NOMO-1 (cell line): Measurements from ENCODE around the gene TADA2B.

ENCODE experiments used
- DNase-seq, 2 experiments: peaks; one replicate each; lab custom pipeline; 2025; ENCODE audit not compliant: unreplicated experiment in 2 of 2; lab: John Stamatoyannopoulos, UW

Gene TADA2B

DNA sequence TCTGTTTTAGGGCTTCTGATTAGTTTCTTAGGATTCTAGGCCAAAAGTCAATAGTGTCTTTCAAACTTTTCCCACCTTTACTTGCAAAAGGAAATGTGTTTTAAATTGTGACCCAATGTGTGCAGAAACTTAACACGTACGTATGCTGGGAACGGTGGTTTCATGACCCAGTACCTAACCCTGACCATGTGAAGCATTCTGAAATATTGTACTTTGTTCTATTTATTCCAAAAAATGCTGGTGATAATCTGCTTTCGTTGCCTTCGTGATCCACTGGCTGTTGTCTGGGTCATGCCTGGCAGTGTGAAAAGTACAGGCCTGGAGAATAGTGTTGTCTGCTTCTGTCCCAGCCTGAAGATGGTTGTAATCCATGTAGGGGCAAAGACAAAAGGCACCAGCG lies 26.7 kb upstream of the TADA2B start:
- DNase-seq, result no peak

DNA sequence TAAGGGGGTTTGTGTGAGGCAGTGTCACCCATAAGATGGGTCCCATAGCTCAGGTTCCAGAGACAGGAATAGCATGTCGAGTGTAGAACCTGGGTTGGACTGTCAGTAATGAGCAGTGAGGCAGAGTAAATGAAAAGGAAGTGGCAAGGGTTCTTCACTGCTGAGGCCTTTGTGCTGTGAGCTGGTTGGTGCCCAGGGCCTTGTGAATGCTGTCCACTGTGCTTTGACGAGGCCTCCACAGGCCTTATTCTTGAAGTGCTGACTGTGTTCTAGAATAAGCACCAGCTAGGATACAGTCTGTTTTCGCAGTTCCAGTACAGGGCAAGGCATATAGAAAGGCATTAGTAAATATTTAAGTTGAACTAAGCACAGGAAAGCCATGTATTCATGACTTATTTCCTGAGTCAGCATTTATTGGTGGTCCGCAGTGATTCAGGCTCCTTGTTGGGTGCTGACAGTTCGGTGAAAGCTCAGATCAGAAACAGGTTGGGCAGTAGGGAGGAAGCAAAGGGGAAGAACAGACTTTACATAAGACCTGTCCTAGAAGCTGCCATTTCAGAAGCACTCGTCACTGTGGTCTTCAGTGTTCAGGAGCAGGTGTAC lies 25.6 kb upstream of the TADA2B start:
- no peak for DNase-seq

- no peak for DNase-seq
Observed at GRCh38 chr4:7018281-7018680, 24.9 kb upstream of the TADA2B start.

GRCh38 chr4:7019367-7019766 lies 23.8 kb upstream of the TADA2B start:
- DNase-seq, result no peak

DNA sequence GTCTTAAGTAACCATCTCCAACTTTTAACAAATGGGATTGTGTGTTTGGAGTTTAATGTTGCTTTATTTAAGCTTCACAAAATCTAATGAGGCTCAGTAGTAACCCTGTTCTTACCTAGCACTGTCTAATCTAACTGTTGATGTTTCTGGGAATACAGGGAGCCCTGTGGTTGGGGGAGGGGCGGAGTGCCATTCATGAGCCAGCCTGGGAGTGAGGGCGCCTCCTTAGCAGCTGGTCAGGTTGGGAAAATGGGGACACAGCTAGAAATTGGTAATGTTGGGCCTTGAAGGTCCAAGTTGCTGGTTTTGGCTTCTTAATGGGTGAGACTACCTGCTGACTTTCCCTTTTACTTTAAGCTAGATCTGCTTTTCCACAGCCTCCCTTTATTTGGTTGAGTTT lies 22.9 kb upstream of the TADA2B start:
- no peak for DNase-seq

- no peak for DNase-seq
Observed at GRCh38 chr4:7020856-7021255, 22.3 kb upstream of the TADA2B start.

GRCh38 chr4:7021355-7021754 lies 21.8 kb upstream of the TADA2B start:
- DNase-seq, result no peak

- DNase-seq, result no peak
Observed at GRCh38 chr4:7021930-7022664, 21.1 kb upstream of the TADA2B start.

- DNase-seq, result no peak
Observed at GRCh38 chr4:7023486-7023885, 19.7 kb upstream of the TADA2B start.

- DNase-seq, result no peak
Observed at GRCh38 chr4:7023901-7024300, 19.3 kb upstream of the TADA2B start.

DNA sequence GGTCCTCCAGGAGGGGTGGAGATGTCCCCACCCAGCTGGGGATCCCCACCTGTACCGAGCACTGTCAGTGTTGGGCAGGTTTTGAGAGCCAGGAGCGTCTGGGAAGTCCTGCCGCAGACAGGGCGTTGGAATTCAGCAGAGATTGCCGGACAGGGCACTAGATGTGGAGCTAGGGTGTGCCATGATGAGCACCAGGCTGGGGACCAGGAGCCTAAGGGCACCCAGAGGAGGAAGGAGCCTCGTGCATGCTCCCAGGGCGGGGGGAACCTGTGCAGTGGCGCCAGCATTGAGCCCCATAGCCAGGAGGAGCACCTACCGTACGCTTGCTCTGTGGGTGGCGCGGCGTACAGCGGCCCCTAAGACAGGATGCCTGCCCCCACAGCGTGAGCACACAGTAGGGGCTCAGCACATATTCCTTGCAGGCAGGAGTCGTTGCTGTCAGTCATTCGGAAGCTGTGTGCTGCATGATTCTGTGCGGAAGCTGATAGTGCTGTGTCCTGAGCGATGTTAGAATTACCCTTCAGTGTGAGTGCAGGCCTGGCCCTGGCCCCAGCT lies 18.8 kb upstream of the TADA2B start:
- no peak for DNase-seq

DNA sequence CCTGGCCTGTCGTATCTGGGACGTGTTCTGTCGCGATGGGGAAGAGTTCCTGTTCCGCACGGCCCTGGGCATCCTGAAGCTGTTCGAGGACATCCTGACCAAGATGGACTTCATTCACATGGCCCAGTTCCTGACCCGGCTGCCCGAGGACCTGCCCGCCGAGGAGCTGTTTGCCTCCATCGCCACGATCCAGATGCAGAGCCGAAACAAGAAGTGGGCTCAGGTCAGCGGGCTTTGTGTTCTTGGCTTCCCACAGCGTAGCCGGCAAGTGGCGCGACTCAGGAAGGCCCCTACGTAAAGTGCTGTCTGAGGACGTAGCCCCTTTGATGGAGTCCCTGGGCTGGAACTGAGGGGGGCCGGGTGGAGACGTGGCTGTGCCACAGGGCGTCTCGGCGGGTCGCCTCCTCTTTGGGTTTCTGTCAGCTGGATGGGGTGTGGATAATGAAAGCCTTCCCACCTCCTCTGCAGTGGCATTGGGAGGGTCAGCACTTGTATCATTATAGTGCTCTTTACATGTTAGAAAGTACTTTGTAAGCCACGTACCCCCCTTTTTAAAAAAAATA lies 18.1 kb upstream of the TADA2B start:
- DNase-seq, result no peak

GRCh38 chr4:7026107-7026506 lies 17.1 kb upstream of the TADA2B start:
- no peak for DNase-seq

GRCh38 chr4:7027284-7027683 lies 15.9 kb upstream of the TADA2B start:
- DNase-seq, result no peak

DNA sequence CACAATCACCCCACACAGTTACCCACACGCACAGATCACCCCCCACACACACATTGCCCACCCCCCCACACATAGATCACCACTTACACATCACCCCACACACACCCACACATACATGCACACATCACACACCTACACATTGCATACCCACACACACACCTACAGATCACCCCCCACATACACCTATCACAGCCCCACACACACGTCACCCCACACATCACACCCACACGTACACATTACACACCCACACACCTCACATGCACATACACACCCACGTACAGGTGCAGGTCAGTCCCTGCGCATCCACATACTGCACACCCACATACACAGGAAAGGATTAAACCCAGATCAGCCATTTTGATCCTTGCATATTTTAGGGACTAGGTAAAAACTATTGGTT lies 15.3 kb upstream of the TADA2B start:
- no peak for DNase-seq

DNA sequence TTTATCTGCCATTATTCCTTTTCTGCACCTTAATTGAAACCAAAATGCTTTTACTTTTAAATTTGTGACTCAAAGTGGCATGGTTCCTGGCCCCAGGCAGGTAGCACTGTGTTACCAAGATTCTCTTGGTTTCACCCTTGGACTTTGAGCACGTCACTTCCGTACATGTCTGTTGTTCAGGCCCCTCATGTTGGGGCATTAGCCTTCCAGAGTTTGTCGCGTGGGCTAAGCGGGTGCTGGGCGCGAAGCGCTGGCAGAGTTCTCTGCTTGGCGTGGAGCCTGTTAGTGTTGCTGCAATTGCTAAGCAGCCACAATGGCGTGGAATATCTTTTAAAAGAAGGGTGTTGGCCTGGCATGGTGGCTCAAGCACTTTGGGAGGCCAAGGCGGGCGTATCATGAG lies 14.0 kb upstream of the TADA2B start:
- no peak for DNase-seq

GRCh38 chr4:7029921-7030320 lies 13.3 kb upstream of the TADA2B start:
- no peak for DNase-seq

DNA sequence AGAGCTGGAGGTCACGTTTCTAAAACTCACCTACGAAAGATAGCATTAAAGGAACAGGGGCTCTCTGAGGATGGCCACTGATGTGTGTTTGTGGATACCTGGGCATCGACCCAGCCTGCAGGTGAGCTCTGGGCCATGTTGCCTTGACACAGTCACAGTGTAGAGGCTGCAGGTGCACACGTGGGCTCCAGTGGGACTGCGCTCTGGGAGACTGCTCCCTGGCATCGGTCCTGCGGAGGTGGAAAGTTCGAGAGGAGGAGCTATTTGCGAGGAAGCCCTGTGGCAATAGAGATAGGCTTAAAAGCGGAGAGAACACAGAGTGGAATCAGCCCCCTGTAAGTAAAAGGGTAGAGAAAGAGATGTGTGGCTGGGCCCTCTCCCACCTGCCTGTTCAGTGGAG lies 12.3 kb upstream of the TADA2B start:
- no peak for DNase-seq

DNA sequence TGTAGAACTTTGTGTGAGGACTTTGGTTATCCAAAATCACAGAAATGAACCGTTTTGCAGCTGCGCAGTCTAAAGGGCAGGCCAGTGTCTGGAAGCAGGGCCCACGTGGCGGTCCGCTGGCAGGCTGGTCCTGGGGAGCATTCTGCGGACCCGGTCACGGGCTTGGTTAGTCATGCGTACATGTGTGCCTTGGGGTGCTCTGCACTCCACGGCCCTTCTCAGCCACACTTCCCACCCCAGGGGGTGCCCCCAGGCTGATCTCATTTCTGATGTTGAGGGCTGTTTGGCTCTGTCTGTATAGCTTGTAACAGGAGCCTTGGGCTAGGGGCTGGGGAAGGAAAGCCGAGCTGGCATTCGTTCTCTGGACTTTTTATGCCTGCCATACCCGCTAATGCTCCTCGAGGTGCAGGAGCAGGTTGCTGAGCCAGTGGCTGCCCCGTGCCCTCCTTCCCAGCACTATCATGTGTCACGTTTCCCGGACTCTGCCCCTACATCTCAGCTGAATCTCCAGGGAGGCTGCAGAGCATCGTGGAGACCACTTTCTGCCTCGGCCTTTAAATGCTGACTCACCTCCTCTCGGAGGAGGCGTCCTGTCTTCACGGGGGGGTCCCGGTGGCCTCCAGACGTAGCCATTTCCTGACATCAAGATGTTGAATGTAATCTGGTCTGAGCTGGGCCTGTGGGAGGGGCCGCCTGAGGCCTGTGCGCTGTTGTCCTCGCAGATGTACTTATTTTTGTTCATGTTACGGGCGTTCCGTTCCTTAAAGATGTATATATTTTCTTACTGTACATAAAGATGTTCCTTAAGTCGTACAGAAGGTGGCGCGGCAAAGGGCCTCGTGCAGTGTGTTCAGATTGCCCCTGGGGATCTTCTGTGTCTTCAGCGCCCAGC lies 11.4 kb upstream of the TADA2B start:
- DNase-seq, result no peak

- no peak for DNase-seq
Observed at GRCh38 chr4:7032596-7032995, 10.6 kb upstream of the TADA2B start.
